NB4 (cell line): ENCODE results near the gene KRT39.

Source experiments
- DNase-seq: peaks from one replicate; pipeline ENCODE4 v3.0.0; 2010; ENCODE audit warnings: low read depth
- H3K4me3 ChIP-seq: one replicate; pipeline ENCODE4 v1.5.1; 2011; ENCODE audit warnings: mild to moderate bottlenecking, low read depth, low read length, moderate library complexity
- MYC ChIP-seq: IDR thresholded peaks from 2 replicates; pipeline ENCODE4 v1.6.1; 2011; ENCODE audit warnings: low read depth, low read length
- POLR2A ChIP-seq: IDR thresholded peaks from 2 replicates; pipeline ENCODE4 v1.6.1; 2011; ENCODE audit warnings: mild to moderate bottlenecking; ENCODE audit not compliant: insufficient read length; ENCODE audit errors: extremely low read depth
- TF ChIP-seq, protein P1 (sequence below): IDR thresholded peaks from one replicate; pipeline ENCODE4 v1.5.1; 2012; ENCODE audit warnings: low read depth, low read length
- TF ChIP-seq, protein P2 (sequence below): IDR thresholded peaks from 2 replicates; pipeline ENCODE4 v1.6.1; 2011; ENCODE audit warnings: low read depth, low read length

Gene KRT39

DNA sequence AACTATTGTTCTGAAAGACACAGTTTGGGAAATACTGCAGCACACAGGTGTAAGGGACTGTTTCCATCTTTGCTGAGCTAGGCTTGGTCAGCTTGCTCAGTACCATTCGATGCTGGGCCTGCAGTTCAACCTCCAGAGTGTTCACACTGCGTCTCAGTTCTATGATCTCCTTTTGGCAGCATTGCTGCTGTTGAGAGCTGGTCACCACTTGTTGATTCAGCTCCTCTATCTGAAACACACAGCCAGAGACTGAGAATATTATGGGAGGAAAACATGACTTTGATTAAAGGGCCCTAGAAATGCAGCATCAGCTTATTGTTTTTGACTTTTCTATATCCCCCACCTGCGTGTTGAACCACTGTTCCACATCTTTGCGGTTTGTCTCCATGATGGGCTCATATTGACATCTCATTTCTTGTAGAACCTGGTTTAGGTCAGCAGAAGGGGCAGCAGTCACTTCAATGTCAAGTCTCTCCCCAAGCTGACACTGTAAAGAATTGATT lies 4.6 kb downstream of the KRT39 start:
- H3K4me3 ChIP-seq: no peak overlapping the region
- DNase-seq: no peak
- TF ChIP-seq, protein P1, sequence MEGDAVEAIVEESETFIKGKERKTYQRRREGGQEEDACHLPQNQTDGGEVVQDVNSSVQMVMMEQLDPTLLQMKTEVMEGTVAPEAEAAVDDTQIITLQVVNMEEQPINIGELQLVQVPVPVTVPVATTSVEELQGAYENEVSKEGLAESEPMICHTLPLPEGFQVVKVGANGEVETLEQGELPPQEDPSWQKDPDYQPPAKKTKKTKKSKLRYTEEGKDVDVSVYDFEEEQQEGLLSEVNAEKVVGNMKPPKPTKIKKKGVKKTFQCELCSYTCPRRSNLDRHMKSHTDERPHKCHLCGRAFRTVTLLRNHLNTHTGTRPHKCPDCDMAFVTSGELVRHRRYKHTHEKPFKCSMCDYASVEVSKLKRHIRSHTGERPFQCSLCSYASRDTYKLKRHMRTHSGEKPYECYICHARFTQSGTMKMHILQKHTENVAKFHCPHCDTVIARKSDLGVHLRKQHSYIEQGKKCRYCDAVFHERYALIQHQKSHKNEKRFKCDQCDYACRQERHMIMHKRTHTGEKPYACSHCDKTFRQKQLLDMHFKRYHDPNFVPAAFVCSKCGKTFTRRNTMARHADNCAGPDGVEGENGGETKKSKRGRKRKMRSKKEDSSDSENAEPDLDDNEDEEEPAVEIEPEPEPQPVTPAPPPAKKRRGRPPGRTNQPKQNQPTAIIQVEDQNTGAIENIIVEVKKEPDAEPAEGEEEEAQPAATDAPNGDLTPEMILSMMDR: no peak

DNA sequence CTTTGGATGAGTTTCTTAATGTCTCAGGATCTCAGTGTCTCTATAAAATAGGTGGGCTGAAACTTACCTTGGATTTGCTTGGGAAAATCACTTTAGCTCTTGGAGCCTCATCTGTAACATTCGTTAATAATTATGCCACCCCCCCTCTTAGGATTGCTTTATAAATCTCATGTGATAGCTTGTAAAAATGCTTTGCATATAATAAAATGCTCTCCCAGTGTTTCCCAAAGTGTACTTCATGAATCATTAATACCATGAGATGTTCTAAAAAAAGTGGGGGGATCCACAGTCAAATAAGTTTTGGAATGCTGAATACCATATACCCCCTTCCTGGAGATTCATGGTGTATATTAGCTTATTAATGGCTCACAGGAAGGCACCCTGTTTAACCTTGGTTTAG lies 5.2 kb downstream of the KRT39 start:
- no peak for DNase-seq
- TF ChIP-seq MYC (no peak), POLR2A (no peak)
- TF ChIP-seq, protein P1: no peak
- TF ChIP-seq, protein P2, sequence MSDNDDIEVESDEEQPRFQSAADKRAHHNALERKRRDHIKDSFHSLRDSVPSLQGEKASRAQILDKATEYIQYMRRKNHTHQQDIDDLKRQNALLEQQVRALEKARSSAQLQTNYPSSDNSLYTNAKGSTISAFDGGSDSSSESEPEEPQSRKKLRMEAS: no peak
- H3K4me3 ChIP-seq: no peak overlapping the region

DNA sequence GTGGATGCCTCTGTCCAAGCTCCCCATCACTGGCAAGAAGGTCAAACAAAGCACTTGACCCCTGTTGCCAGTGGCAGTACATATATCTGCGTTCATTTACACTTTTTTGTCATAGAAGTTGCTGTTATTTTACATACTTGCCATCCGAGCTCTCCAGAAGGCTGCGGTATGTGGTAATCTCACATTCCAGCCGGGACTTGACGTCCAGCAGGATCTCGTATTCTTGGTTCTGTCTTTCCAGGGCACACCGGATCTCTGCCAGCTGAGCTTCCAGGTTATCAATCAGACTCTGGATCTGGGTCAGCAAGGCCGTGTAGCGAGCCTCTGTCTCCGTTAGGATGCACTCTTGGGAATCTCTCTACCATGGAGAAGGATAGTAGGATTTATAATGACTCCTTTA lies 6.6 kb downstream of the KRT39 start:
- H3K4me3 ChIP-seq: no peak overlapping the region
- DNase-seq: no peak
- TF ChIP-seq MYC: no peak
- TF ChIP-seq POLR2A: no peak
- TF ChIP-seq, protein P1: no peak
- TF ChIP-seq, protein P2: no peak

DNA sequence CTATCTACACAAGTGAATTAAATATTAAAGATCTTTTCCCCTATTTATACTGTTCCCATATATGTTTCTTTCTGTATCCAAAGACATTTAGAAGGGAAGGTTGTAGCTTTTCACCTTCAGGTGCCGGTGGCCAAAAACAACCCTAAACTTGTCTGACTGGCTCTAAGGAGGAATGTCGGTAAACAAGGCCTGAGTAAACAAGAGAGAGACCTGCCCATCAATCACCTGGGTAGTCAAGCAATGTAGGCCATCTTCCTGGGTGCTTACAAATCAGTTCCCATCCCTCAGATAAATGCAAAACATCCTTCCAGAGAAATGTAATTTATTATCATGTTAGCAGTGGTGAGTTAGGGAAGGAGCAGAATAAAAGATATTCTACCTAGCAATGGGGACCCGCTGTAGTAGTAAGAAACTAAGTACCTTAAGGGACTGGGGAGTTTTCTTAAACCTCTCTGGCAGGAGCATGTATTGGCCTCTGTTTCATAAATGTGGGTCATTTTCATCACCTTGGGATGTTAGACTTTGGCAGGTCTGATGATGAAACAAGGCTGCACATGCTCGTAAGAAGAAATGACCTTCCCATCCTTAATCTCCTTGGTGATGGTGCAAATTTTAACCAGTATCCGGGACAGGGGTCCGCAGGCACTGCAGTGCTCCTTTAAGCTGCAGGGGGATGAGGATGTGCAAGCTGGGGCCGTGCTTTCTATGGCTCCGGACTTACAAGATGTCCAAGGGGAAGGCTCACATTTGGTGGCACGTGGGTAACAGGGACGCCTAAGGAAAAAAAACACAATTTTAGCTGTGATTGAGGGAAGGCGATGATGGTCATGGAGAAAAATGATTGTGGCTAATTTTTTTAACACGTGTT lies 8.4 kb downstream of the KRT39 start:
- no peak overlapping the region for H3K4me3 ChIP-seq
- TF ChIP-seq POLR2A (no peak), MYC (no peak)
- TF ChIP-seq, protein P1: no peak
- TF ChIP-seq, protein P2: no peak
- no peak for DNase-seq

DNA sequence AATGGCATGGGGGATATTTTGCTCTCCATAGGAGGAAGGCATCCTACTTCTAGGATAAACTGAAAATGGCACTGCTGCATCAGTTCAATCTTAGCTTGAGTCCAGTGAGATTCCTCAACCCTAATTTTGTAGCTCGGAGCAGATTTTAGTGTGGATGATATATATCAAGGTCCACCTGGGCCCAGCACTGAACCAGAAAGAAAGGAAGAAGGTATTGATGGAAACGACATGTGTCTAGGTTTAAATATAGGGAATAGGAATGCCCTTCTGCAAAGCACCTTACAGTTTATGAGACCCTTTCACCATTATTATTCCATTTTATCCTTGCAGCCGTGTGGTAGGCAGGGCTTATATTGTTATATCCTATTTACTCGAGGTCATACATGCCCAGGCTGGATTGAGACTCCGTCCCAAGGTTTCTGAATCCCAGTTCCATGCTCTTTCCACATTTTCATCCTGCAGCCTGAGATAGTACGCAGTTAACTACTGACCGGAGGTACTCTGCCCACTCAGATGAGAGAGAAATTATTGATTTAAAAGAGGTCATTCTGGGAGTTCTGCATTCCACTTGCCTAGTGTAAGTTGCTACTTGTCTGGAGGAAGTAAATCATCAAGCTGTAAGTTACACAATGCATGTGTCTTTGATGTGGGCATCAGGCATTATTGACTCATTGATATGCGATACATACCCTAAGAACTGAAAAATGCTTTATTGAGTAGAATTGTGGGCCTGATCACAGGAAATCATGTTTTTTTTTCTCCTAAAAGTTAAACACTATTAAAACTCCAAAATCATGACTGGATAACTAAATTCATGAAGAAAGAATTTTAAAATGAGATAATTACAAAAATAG lies 10.1 kb downstream of the KRT39 start:
- DNase-seq: no peak
- TF ChIP-seq, protein P2: no peak
- no peak for TF ChIP-seq MYC
- TF ChIP-seq, protein P1: no peak
- H3K4me3 ChIP-seq: no peak overlapping the region
